Fibroblast of pulmonary artery (primary cell): ENCODE results near the gene ARHGEF37.

Experiments used
- DNase-seq: peaks from one replicate; pipeline ENCODE4 v3.0.0-alpha.2; 2010; ENCODE audit warnings: low read depth
- H3K4me3 ChIP-seq: replicated peaks from 2 replicates; pipeline ENCODE4 v1.5.1; 2011; ENCODE audit warnings: low read depth, mild to moderate bottlenecking, control low read depth, low read length, moderate library complexity
- CTCF ChIP-seq: IDR thresholded peaks from 2 replicates; pipeline ENCODE4 v1.5.1; 2011; ENCODE audit warnings: mild to moderate bottlenecking, control low read depth, low read length, inconsistent platforms; ENCODE audit errors: missing control alignments

Gene ARHGEF37

GRCh38 chr5:149544028-149544420, 37.3 kb upstream of the ARHGEF37 start:
- peak overlapping the region; percentile 12 for H3K4me3 ChIP-seq
- no peak for TF ChIP-seq CTCF

GRCh38 chr5:149545327-149545726, 36.0 kb upstream of the ARHGEF37 start:
- TF ChIP-seq CTCF: no peak
- DNase-seq: no peak
- H3K4me3 ChIP-seq: no peak overlapping the region

More at GRCh38 chr5:149544028-149544420, 37.3 kb upstream of the ARHGEF37 start:
- DNase-seq: no peak

- TF ChIP-seq CTCF: no peak
- H3K4me3 ChIP-seq: peak overlapping the region; percentile 23
- no peak for DNase-seq
Measured at GRCh38 chr5:149546974-149547373, 34.3 kb upstream of the ARHGEF37 start.

GRCh38 chr5:149549461-149550267, 31.6 kb upstream of the ARHGEF37 start:
- H3K4me3 ChIP-seq: peak overlapping the region; percentile 100
- DNase-seq: peak; percentile 63
- no peak for TF ChIP-seq CTCF

- DNase-seq: peak; percentile 73
- H3K4me3 ChIP-seq: peak overlapping the region; percentile 100
- no peak for TF ChIP-seq CTCF
Measured at GRCh38 chr5:149550268-149550583, 31.1 kb upstream of the ARHGEF37 start.

GRCh38 chr5:149550594-149551226, 30.6 kb upstream of the ARHGEF37 start:
- TF ChIP-seq CTCF: no peak
- peak overlapping the region; percentile 100 for H3K4me3 ChIP-seq
- no peak for DNase-seq
